GM18526 (cell line): ENCODE measurements around the gene SELPLG.

Experiments
- POLR2A ChIP-seq: IDR thresholded peaks from 3 replicates; pipeline ENCODE4 v1.6.1; 2011; ENCODE audit not compliant: insufficient read length; ENCODE audit errors: extremely low read depth

The SELPLG gene

GRCh38 chr12:108643941-108644810 lies 10.5 kb upstream of the SELPLG start:
- no peak for TF ChIP-seq POLR2A

- no peak for TF ChIP-seq POLR2A
These were observed 9.4 kb upstream of the SELPLG start for GRCh38 chr12:108642899-108643654.

- TF ChIP-seq POLR2A: no peak
These were observed 8.7 kb upstream of the SELPLG start for GRCh38 chr12:108642269-108642870.

GRCh38 chr12:108641446-108642268 lies 8.0 kb upstream of the SELPLG start:
- no peak for TF ChIP-seq POLR2A

- TF ChIP-seq POLR2A: no peak
These were observed 7.2 kb upstream of the SELPLG start for GRCh38 chr12:108640802-108641445.

GRCh38 chr12:108638997-108639822 lies 5.5 kb upstream of the SELPLG start:
- peak; percentile 33 for TF ChIP-seq POLR2A

GRCh38 chr12:108638141-108638827 lies 4.6 kb upstream of the SELPLG start:
- TF ChIP-seq POLR2A: peak; percentile 20

GRCh38 chr12:108637222-108637971 lies 3.7 kb upstream of the SELPLG start:
- TF ChIP-seq POLR2A: peak; percentile 19

- peak; percentile 5 for TF ChIP-seq POLR2A
These were observed 2.5 kb upstream of the SELPLG start for GRCh38 chr12:108635997-108636808.

- TF ChIP-seq POLR2A: peak; percentile 98
These were observed 1.7 kb upstream of the SELPLG start for GRCh38 chr12:108635201-108635996.

- TF ChIP-seq POLR2A: no peak
These were observed 652 bp upstream of the SELPLG start for GRCh38 chr12:108634341-108634751.
